Fibroblast of lung (primary cell): Measurements from ENCODE around the gene RNASE1.

Experiments used
- CTCF ChIP-seq, 2 donors: IDR thresholded peaks in 1 of 2; conservative IDR thresholded peaks in 1 of 2; 1 replicate in 1 of 2; 2 replicates in 1 of 2; pipeline ENCODE4 v1.5.1; 2011 to 2012; ENCODE audit warnings: low read length in 2 of 2, control low read depth in 1 of 2, inconsistent platforms in 1 of 2, low read depth in 1 of 2, mild to moderate bottlenecking in 1 of 2
- EZH2 ChIP-seq: IDR thresholded peaks from 2 replicates; pipeline ENCODE4 v1.5.1; 2012; ENCODE audit warnings: low read length, control low read depth, mild to moderate bottlenecking; ENCODE audit errors: missing control alignments

DNA sequence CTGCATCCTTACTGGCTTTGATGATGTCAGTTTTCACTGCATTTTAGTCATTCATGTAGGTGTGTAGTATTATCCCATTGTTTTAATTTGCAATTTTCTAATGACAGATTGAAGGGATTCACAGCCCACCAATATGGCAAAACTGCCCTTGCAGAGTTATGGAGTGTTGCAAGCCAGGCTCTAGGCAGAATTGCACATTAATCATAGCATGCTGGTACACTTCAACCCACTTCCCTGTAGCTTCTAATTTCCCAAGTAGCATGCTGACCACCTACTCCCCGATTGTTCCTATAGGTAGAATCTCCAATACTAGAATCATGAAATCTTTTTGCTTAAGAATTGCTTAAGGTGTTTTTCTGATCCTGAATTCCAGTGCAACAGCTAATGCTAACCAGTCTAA is 26.7 kb downstream of the RNASE1 start:
- TF ChIP-seq CTCF (conservative IDR thresholded peaks at IDR 0.05 in 1 of 2, IDR thresholded peaks at IDR 0.05 in 1 of 2; ENCODE audit: low read depth in 1 of 2, low read length in 2 of 2) (no peak), EZH2 (no peak)
